HUES64 (cell line): Measurements from ENCODE around the gene C17orf78.
"Not testable (repeated sequence)": the region's sequence is repeated elsewhere in the genome, so short reads cannot be mapped to it uniquely, and the experiment has no call there.

Experiments used
- H3K27ac ChIP-seq: 2 replicates; pipeline ENCODE4 v1.7.0; 2013; ENCODE audit warnings: low read depth, low read length, inconsistent platforms
- H3K27me3 ChIP-seq: 2 replicates; pipeline ENCODE4 v1.6.1; 2013; ENCODE audit warnings: mild to moderate bottlenecking, low read length; ENCODE audit not compliant: insufficient read depth
- H3K36me3 ChIP-seq: 2 replicates; pipeline ENCODE4 v1.6.1; 2013; ENCODE audit warnings: mild to moderate bottlenecking, low read length; ENCODE audit not compliant: insufficient read depth
- H3K4me1 ChIP-seq: 2 replicates; pipeline ENCODE4 v1.6.1; 2013; ENCODE audit warnings: mild to moderate bottlenecking, low read length, moderate library complexity; ENCODE audit not compliant: insufficient read depth
- H3K4me3 ChIP-seq: 2 replicates; pipeline ENCODE4 v1.5.1; 2013; ENCODE audit warnings: mild to moderate bottlenecking, low read length, moderate library complexity
- H3K9ac ChIP-seq: 2 replicates; pipeline ENCODE4 v1.6.1; 2013; ENCODE audit warnings: mild to moderate bottlenecking, low read depth, low read length
- H3K9me3 ChIP-seq: 2 replicates; pipeline ENCODE4 v1.6.1; 2013; ENCODE audit warnings: low read depth, low read length; ENCODE audit not compliant: insufficient read depth
- WGBS: fragments of 150-250, 120-280 bp; methylation state at CpG from one replicate; pipeline ENCODE4 v1.1.7; 2013; ENCODE audit warnings: missing lambda C conversion rate; 5-methylcytosine and 5-hydroxymethylcytosine counted together

Gene C17orf78

GRCh38 chr17:37388266-37388665 is 12.5 kb downstream of the C17orf78 start:
- H3K4me3 ChIP-seq, result no peak overlapping the region
- no peaks in the 10 kb centered on the region for H3K27me3 ChIP-seq
- no peak overlapping the region for H3K27ac ChIP-seq
- no peak overlapping the region for H3K9ac ChIP-seq
- no peaks in the 10 kb centered on the region for H3K4me1 ChIP-seq
- 90% methylated on average over 3 of the region's 3 CpGs for WGBS
- no peaks in the 10 kb centered on the region for H3K36me3 ChIP-seq
- H3K9me3 ChIP-seq, result no peaks in the 10 kb centered on the region

- H3K4me3 ChIP-seq, result no peak overlapping the region
- H3K9ac ChIP-seq, result no peak overlapping the region
- no peak overlapping the region for H3K27ac ChIP-seq
- no peaks in the 10 kb centered on the region for H3K36me3 ChIP-seq
- H3K9me3 ChIP-seq, result no peaks in the 10 kb centered on the region
- WGBS, result 87% methylated on average over 4 of the region's 4 CpGs
- H3K27me3 ChIP-seq, result no peaks in the 10 kb centered on the region
- no peaks in the 10 kb centered on the region for H3K4me1 ChIP-seq
Observed at GRCh38 chr17:37389160-37389559, 13.4 kb downstream of the C17orf78 start.

- H3K9me3 ChIP-seq, result no peaks in the 10 kb centered on the region
- H3K27me3 ChIP-seq, result no peaks in the 10 kb centered on the region
- 98% methylated on average over 6 of the region's 6 CpGs for WGBS
- H3K9ac ChIP-seq, result no peak overlapping the region
- H3K36me3 ChIP-seq, result no peaks in the 10 kb centered on the region
- no peaks in the 10 kb centered on the region for H3K4me1 ChIP-seq
- no peak overlapping the region for H3K27ac ChIP-seq
- no peak overlapping the region for H3K4me3 ChIP-seq
Observed at GRCh38 chr17:37391146-37391545, 15.4 kb downstream of the C17orf78 start.

GRCh38 chr17:37392024-37392590 is 16.3 kb downstream of the C17orf78 start:
- WGBS, result 90% methylated on average over 2 of the region's 3 CpGs

GRCh38 chr17:37393352-37393751 is 17.6 kb downstream of the C17orf78 start:
- no peak overlapping the region for H3K4me3 ChIP-seq
- H3K36me3 ChIP-seq, result no peaks in the 10 kb centered on the region
- H3K9ac ChIP-seq, result no peak overlapping the region
- H3K27ac ChIP-seq, result no peak overlapping the region
- H3K9me3 ChIP-seq, result no peaks in the 10 kb centered on the region
- no peaks in the 10 kb centered on the region for H3K4me1 ChIP-seq
- H3K27me3 ChIP-seq, result no peaks in the 10 kb centered on the region
- 95% methylated on average over 7 of the region's 7 CpGs for WGBS

More at GRCh38 chr17:37392024-37392590, 16.3 kb downstream of the C17orf78 start:
- Histone ChIP-seq H3K9me3 (no peaks in the 10 kb centered on the region), H3K27ac (no peak overlapping the region), H3K4me3 (no peak overlapping the region), H3K36me3 (no peaks in the 10 kb centered on the region), H3K27me3 (no peaks in the 10 kb centered on the region), H3K4me1 (no peaks in the 10 kb centered on the region), H3K9ac (no peak overlapping the region)

- Histone ChIP-seq H3K4me3 (no peak overlapping the region), H3K27ac (no peak overlapping the region), H3K9me3 (no peaks in the 10 kb centered on the region), H3K4me1 (no peaks in the 10 kb centered on the region), H3K9ac (no peak overlapping the region), H3K36me3 (no peaks in the 10 kb centered on the region), H3K27me3 (no peaks in the 10 kb centered on the region)
- WGBS, result 95% methylated on average over 5 of the region's 5 CpGs
Observed at GRCh38 chr17:37399265-37399803, 23.5 kb downstream of the C17orf78 start.

GRCh38 chr17:37400505-37400904 is 24.7 kb downstream of the C17orf78 start:
- H3K27me3 ChIP-seq, result no peaks in the 10 kb centered on the region
- no peak overlapping the region for H3K4me3 ChIP-seq
- H3K9ac ChIP-seq, result no peak overlapping the region
- no peaks in the 10 kb centered on the region for H3K36me3 ChIP-seq
- H3K9me3 ChIP-seq, result no peaks in the 10 kb centered on the region
- H3K4me1 ChIP-seq, result peaks cover 6% of the 10 kb centered on the region; the same call in 1 of the 2 replicates
- H3K27ac ChIP-seq, result no peak overlapping the region

- WGBS, result 75% methylated on average over 10 of the region's 14 CpGs
- Histone ChIP-seq H3K4me3 (peak overlapping the region; percentile 78), H3K9ac (peak overlapping the region; percentile 95; the same call in 1 of the 2 replicates), H3K4me1 (peaks cover 11% of the 10 kb centered on the region)
- H3K36me3 ChIP-seq, H3K27me3 ChIP-seq, H3K27ac ChIP-seq, H3K9me3 ChIP-seq: not testable (repeated sequence)
Observed at GRCh38 chr17:37405522-37405921, 29.7 kb downstream of the C17orf78 start.

GRCh38 chr17:37405955-37406634 is 30.3 kb downstream of the C17orf78 start:
- 2% methylated on average over 21 of the region's 21 CpGs for WGBS
- Histone ChIP-seq H3K4me3 (peak overlapping the region; percentile 78), H3K27ac (peak overlapping the region; percentile 92)

GRCh38 chr17:37406635-37407461 is 31.1 kb downstream of the C17orf78 start, which contains the start of the genes ACACA and TADA2A:
Gene ACACA (minus strand): TSS chr17:37406836. CDS start chr17:37406299, 537 bp downstream.
Gene TADA2A (plus strand): TSS chr17:37406886. CDS start chr17:37411366, 4,480 bp downstream.
- Histone ChIP-seq H3K9me3 (no peaks in the 10 kb centered on the region), H3K27ac (peak within 1 kb of the TSS; percentile 94), H3K9ac (peak within 1 kb of the TSS; percentile 95), H3K27me3 (no peaks in the 10 kb centered on the region), H3K4me1 (peaks cover 11% of the 10 kb centered on the region), H3K4me3 (peak within 1 kb of the TSS; percentile 78), H3K36me3 (peaks cover 13% of the 10 kb centered on the region)
- WGBS, result under 1% methylated on average over 98 of the region's 98 CpGs

More at GRCh38 chr17:37405955-37406634, 30.3 kb downstream of the C17orf78 start:
- Histone ChIP-seq H3K9me3 (no peaks in the 10 kb centered on the region), H3K36me3 (peaks cover 6% of the 10 kb centered on the region), H3K9ac (peak overlapping the region; percentile 95), H3K27me3 (no peaks in the 10 kb centered on the region), H3K4me1 (peaks cover 11% of the 10 kb centered on the region)

GRCh38 chr17:37408145-37408479 is 32.3 kb downstream of the C17orf78 start:
- H3K27me3 ChIP-seq, H3K4me3 ChIP-seq, H3K27ac ChIP-seq, H3K9me3 ChIP-seq, H3K9ac ChIP-seq: not testable (repeated sequence)
- Histone ChIP-seq H3K4me1 (peaks cover 11% of the 10 kb centered on the region), H3K36me3 (peaks cover 18% of the 10 kb centered on the region)
- WGBS, result 97% methylated on average over 13 of the region's 13 CpGs
